Stimulated activated CD8-positive, alpha-beta memory T cell treated with anti-CD3 and anti-CD28 coated beads, Interleukin-15, amount 100 ng/mL, for 24 hours (primary cell): ENCODE results near the gene DIP2C.
"Not testable (repeated sequence)": the region's sequence is repeated elsewhere in the genome, so short reads cannot be mapped to it uniquely, and the experiment has no call there.

Source experiments
- DNase-seq: peaks from one replicate; pipeline ENCODE4 v3.0.0-alpha.2; 2020; ENCODE audit warnings: low read depth

Gene DIP2C

DNA sequence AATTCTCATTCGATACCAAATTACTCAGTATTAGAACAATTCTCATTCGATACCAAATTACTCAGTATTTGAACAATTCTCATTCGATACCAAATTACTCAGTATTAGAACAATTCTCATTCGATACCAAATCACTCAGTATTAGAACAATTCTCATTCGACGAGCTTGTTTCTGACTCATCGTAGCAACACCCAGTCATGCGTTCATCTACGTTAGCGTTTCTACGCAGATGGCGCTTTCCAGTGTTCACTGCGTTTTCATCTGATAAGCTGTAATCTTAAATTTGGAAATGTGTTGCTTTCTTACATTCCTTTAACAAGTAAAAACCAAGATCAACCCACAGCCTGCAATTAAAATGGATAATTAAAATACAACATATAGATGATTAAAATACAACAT lies 277.9 kb downstream of the DIP2C start:
- DNase-seq: no peak

DNA sequence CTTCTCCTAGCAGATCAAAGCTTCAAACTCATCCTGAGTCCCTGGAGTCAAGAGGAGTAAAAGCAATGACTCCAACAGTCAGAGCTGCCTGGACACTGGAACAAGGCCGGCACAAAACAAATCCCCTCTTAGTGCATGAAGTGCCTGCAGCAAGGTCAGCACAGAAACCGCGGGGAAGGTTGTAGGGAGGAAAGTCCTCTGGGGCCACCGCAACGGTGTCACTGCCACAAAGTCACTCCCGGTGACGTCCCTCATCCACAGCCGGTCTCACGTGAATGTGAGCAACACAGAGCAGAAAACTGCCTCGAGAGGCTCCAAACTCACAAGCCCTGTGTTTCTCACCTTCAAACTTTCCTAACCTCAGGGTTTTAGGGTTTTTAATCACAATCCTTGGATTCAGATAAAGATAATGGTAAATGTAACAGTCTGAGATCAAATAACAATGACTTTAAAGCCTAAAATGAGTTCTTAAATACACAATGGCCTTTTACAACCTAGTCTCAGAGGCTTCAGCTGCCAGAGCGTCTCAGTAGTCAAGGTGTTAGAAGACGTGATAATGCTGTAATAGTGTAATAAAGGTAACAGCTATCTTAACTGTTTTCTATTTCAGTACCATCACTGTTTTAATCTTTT lies 279.9 kb downstream of the DIP2C start:
- no peak for DNase-seq

DNA sequence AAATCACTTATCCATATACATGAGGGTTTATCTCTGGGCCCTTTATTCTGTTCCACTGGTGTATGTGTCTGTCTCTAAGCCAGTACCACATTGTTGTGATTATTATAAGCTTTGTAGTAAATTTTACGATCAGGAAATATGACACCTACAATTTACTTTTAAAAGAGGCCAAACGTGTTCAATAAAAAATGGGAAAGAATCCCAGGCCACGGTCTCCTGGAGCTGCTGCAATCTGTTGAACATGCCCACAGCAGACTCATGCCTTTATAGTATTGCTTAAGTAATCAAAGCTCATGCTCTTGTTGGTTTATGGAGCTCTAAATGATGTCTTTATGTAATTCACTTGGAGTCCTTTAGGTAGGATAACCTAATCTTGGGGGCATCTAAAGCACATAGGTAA lies 281.2 kb downstream of the DIP2C start:
- no peak for DNase-seq

DNA sequence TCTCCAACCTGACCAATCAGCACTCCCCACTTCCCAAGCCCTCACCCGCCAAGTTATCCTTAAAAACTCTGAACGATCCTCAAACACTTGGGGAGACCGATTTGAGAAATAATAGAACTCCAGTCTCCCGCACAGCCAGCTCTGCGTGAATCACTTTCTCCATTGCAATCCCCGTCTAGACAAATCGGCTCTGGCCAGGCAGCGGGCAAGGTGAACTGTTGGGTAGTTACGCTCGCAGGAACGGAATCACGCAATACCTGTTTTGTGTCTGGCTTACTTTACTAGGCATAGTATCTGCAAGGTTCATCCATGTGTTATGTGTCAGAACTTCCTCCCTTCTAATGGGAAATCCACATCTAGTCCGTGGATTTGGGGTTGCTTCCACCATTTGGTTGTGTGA lies 282.5 kb downstream of the DIP2C start:
- no peak for DNase-seq

DNA sequence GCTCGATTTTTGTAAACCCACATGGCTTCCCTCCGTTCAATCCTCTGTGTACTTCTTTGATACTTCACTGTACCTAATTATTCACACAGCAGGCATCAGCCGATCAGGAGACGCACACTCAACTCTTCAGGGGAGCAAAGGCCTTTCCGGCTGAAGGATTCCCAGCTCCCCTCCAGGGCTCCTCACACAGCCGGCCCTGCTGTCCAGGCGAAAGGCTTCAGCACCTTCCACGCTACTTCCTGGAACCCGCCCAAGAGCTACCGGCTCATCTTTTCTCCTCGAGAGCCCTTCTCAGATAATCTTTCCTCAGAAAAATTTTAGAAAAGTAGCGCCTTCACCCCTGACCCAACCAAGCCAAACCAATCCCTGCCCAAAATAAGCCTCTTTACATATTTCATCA lies 283.8 kb downstream of the DIP2C start:
- DNase-seq: no peak

DNA sequence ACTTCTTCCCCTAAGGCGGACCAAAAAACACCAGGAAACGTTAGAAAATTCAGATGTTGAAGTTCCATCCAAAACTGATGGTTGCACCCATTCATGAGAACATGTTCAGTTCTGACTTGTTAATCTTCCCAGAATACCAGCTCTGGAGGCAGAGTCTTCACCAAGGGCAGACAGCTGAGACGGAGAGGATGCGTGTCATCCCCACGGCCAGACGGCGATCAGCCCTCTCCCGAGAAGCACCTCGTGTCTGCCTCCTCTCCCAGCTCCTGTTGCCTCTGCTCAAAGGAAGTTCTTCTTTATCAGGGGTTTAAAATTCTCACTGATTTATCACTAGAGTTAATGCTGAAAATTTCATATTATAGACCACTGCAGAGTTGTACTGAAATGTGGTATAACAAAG lies 284.5 kb downstream of the DIP2C start:
- no peak for DNase-seq

DNA sequence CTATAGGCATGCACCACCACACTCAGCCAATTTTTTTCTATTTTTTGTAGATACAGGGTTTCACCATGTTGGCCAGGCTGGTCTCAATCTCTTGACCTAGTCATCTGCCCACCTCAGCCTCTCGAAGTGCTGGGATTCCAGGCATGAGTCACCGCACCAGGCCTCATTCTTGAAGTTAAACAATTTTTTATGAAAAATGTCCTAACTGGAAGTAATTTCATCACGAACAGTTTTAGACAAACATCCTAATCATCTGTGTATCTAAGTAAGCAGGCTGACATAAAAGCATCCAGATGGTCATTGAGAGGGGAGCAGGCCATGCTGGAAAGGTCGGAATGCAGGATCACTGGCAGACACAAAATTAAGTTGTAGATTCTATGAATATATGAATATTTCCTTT lies 285.1 kb downstream of the DIP2C start:
- no peak for DNase-seq

DNA sequence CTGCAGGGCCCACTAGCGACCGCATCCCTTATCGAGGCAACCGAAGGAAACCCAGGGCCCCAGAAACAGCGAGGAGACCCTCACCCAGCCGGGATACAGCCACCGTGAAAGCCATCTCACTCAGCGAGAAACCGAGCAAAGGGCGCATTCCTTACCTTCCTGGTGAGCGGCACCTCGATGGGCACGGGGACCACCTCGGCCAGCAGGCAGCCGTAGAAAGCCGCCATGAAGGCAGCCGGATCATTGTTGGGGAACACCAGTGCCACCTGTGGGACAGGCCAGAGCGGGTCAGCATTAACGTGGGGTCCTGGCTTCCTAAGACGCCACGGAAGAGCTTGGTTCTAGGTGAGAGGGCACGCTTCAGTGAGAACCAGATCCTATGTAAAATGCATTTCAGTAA lies 290.5 kb downstream of the DIP2C start:
- DNase-seq: no peak

DNA sequence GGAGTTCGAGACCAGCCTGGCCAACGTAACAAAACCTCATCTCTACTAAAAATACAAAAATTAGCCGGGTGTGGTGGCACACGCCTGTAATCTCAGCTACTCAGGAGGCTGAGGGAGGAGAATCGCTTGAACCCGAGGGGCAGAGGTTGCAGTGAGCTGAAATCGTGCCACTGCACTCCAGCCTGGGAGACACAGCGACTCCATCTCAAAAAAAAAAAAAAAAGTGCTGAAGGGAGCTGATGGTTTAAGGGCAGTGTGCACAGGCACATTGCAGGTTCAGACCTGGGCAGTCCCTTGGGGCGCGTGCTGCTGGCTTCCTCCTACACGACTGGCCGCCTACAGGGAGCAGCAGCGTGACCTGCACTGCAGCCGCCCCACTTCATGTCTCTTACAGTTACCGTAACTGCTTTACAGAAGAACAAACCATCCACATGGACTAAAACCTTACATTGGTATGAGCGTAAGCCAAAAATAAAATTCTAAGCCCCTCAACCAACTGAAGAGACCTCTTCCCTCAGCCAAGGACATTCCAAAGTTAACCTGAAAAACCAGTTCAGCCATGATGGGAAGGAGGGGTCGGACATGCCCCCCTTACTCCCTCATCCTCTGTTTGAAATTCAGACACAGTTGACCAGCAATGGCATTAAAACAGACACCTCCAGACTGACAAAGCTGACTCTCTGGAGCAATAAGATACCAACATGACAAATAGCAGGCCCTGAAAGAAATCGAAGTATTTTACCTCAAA lies 292.0 kb downstream of the DIP2C start:
- no peak for DNase-seq

DNA sequence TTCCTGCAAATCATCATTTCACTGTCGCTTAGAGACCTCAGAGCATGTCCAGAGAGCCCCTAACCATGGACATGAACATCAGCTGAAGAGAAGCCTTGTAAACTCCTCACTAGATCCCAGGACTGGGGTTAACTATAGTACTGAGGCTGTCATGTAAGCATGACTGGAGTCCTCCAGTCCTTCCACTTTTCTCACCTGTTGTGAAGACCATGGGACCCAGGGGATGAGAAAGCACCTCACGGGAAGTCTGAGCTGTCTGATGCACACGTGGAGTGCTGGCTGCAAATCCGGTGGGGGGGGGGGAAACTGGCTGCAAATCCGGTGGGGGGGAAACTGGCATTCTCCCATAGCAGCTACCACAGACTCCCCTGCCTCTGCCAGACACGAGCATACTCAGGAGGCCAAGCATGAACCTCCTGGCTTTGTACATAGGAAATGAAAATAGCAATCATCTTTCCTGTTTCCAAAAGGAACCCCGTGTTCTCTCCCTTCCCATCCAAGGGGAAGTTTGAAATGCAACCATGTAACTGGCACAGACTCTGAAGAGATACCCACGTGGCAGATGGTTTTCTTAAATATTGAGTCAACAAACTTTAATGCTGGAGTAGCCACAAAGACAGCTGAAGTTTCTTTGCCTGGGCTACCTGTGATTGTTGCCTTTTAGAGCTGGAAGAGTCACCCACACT lies 292.8 kb downstream of the DIP2C start:
- no peak for DNase-seq

DNA sequence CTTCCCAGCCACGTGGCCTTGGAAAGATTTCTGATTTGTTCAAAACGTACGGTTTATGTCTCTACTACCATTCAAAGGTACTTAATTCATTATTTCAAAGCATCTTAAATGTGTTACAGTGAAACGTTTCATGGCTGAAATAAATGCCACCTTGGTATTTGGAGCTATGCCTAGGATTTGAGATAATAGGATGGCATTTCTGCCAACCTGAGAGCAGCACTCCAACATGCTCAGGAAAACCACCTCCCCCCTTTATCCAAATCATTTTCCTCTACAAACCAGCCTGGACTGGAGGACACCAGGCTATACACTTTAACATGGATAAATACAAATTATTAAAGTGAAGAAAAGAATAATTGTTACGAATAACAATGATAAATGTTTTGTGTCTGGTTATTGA lies 293.4 kb downstream of the DIP2C start:
- DNase-seq: no peak

DNA sequence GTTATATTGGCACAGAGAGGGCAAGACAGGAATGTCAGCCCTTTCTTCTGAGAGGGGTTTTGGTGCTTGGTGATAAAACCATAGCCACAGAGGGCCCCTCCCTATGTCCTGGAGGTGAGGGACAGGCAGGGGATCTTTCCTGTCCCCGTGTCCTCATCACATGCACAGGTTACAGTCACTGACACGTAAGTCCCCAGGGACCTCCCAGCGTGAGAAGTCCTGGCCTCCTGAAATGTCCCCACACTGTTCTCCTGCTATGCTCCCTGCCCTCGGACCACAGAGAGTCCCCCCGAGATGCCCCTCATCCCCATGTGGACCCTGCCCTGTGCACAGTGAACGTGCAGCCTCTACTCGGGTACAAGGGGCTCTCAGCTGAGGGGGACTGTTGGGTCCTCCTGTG lies 293.8 kb downstream of the DIP2C start:
- no peak for DNase-seq

DNA sequence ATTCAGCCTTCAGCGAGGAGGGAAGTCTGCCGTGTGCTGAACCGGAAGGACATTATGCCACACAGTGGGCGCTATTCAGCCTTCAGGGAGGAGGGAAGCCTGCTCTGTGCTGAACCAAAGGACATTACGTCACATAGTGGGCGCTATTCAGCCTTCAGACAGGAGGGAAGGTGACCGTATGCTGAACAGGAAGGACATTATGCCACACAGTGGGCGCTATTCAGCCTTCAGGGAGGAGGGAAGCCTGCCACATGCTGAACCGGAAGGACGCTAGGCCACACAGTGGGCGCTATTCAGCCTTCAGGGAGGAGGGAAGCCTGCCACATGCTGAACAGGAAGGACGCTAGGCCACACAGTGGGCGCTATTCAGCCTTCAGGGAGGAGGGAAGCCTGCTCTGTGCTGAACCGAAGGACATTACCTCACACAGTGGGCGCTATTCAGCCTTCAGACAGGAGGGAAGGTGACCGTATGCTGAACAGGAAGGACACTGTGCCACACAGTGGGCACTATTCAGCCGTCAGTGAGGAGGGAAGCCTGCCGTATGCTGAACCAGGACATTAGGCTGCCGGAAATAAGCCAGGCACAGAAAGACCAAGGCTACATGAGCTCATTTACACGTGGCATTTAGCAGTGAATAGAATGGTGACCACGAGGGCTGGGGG lies 294.9 kb downstream of the DIP2C start:
- not testable (repeated sequence) for DNase-seq

DNA sequence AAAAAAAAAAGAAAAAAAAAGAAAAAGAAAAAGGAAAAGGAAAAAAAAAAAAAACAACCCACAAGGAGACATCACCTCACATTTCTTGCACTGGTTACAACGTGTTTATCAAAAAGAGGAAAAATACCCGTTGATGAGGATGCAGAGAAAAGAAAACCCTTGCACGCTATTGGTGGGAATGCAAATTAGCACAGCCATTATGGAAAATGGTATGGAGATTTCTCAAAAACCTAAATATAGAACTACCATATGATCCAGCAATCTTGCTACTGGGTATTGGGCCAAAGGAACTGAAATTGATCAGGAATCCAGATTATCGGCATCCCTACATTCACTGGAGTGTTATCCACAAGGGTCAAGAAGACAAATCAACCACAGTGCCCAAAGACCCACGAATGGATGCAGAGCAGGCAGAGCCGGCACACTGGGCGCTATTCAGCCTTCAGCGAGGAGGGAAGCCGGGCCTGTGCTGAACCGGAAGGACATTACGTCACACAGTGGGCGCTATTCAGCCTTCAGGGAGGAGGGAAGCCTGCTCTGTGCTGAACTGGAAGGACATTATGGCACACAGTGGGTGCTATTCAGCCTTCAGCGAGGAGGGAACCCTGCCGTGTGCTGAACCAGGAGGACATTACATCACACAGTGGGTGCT lies 295.6 kb downstream of the DIP2C start:
- no peak for DNase-seq

DNA sequence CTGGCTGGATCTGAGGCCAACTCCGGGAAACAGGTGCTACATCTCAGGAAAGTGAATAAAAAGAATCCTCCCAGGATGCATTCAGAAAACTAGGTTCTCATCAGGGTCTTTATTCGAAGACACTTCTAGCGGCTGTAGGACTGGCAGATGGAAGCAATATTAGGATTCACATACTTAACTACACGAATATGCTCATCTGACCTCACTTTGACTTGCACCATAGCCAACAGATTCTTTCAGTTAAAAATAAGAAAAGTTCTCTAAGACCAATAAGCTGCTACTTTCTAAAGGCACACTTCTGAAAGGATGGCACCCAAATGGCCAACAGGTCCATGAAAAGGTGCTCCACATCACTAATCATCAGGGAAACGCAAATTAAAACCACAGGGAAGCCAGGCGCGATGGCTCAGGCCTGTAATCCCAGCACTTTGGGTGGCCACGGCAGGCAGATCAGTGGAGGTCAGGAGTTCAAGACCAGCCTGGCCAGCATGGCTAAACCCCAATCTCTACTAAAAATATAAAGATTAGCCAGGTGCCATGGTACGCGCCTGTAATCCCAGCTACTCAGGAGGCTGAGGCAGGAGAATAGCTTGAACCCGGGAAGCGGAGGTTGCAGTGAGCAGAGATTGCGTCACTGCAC lies 296.2 kb downstream of the DIP2C start:
- DNase-seq: no peak

DNA sequence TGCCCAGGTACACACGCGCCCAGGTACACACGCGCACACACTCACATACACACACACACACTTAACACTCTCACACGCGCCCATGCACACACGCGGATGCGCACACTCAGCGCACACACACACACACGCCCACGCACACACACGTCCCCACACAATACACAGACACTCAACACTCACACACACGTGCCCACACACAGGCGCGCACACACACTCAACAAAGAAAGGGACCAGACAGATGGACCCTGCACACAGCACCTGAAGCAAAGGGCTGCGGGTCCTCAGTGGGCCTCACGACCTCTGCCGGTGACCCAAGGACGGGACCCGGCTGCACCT lies 296.8 kb downstream of the DIP2C start:
- no peak for DNase-seq

DNA sequence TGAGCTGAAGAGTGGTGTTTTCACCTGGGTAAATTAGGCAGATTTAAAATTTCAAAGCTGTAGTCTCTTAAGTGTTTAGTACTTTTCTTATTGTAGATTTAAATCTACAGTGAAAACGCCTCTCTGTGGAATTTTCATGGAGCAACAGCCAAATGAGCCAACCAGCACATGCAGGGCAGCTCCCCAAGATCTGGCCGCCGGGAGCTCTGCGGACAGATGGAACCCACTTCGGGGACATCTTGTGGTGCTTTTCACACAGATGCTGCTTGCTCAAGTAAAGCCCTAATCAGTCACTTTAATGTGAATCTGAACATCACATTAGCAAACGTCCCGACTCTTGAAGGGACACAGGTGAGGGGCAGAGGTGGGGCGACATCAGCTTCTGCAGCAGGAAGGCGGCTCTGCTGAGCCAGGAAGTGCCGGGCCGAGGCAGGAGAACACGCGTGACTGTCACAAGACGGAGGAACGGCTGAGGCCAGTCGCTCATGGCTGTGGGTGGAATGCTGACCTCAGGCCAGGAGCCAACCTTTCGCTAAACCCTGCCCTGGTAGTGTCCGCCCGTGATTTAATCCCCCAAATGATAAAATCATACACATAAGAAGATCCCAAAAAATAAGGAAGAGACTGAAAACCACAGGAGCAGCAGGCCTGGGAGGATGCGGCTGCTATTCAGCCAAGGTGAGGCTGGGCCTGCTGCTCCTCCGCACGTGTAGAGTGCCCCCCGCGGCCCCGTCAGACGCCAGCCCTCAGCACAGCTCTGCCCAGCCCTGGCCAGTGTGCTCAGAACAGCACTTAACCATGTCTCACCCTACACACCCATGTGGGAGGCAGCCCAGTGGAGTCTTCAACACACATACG lies 297.4 kb downstream of the DIP2C start:
- DNase-seq: no peak

DNA sequence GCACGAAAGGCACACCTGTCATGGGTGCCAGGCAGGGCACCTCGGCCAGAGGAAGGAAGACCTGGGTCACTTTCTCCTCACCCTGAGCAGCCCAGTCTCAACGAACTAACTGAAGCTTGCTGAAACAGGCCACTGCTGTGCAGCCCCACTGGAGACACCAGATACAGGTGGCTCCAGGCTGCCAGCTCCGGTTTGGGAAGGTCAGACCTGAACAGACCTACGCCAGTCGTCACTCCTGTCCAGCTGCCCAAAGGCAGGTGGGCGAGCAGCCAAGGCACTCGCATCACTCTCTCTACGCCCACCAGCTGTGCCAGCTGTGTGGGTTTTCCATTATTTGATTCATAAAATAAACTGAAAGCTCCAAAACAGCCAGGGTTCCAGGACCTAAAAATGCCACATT lies 298.2 kb downstream of the DIP2C start:
- DNase-seq: no peak

DNA sequence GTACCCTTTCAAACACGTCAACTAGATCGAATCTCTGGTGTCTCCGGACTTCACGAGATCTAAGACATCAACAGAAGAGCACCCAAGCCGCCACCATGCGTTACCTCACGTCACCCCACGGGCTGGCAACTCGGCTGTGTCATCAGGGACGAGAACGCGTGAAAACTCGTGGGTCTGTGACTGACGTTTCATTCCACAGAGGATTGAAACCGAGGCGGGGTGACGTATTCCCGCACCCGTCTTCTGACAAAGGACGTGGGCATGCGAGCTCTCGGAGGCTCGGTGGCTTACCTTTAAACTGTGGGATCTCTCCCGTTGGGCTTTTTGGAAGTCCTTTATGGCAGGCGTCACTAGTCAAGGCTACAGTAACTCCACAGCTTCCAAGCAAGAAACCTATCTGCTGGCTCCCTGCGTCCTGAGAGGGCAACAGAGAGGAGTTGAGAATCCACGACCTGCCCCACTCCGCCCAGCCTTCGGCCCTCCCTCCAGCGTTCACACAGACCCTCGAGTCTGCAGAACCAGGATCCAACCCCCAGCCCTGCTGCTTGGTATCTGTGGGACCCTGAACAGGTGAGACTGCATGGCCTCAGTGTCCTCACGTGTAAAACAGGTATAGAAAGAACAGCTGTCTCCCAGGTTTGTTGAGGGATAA lies 298.9 kb downstream of the DIP2C start:
- no peak for DNase-seq

DNA sequence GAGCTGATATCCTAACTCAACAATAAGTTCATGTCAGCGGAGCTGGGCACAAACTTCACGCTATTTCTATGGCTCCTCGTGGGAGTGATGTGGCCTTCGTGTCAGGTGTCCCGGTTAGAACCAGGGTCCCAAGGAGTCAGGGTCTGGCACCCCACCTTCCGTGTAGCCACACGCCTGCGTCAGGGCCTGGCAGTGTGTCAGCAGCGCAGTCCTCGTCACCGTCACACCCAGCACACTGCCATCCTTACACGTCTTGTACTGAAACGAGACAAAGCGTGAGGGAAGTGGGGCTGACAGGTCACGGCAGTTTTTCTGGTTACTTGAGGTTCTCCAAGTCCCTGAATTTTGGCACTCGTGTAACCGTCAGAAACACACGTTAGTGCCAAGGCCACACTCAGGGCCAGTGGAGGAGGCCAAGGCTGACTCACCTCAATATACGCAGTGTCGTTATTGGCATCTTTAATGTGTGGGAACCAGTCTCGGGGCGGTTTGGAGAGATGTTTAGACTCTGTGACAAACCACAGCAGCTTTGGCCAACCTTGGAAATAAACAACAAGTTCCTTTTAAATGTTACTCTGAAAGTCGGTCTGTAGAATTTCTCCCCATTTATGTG lies 299.5 kb downstream of the DIP2C start:
- DNase-seq: no peak
